AG10803 (cell line): ENCODE measurements around the gene SLC39A7.
A peak's percentile ranks its signal among the peaks of the same experiment; 100 is the strongest.

ENCODE experiments used
- DNase-seq: peaks from one replicate; pipeline ENCODE4 v3.0.0; 2010; ENCODE audit warnings: low read depth
- H3K4me3 ChIP-seq: 2 replicates; pipeline ENCODE4 v1.5.1; 2011; ENCODE audit warnings: mild to moderate bottlenecking, low read length, control low read depth
- CTCF ChIP-seq: conservative IDR thresholded peaks from 2 replicates; pipeline ENCODE4 v1.5.1; 2011; ENCODE audit warnings: mild to moderate bottlenecking, low read length, control low read depth, inconsistent platforms

SLC39A7 gene

GRCh38 chr6:33203443-33204164, 2.9 kb downstream of the SLC39A7 start:
- no peak for DNase-seq
- no peak overlapping the region for H3K4me3 ChIP-seq
- no peak for TF ChIP-seq CTCF

- no peak for TF ChIP-seq CTCF
- H3K4me3 ChIP-seq: no peak overlapping the region
- DNase-seq: no peak
Measured at GRCh38 chr6:33204165-33204414, 3.4 kb downstream of the SLC39A7 start.

- H3K4me3 ChIP-seq: peak within 1 kb of the TSS; percentile 77
- no peak for TF ChIP-seq CTCF
- DNase-seq: peak; percentile 86
Measured at GRCh38 chr6:33204415-33205190, 3.9 kb downstream of the SLC39A7 start, which contains the start of gene HSD17B8. Gene HSD17B8, plus strand, starts transcription at chr6:33204655. Its CDS starts 14 bp downstream, at chr6:33204669.

GRCh38 chr6:33205191-33206026, 4.7 kb downstream of the SLC39A7 start:
- DNase-seq: peak; percentile 27
- H3K4me3 ChIP-seq: peak overlapping the region; percentile 77

GRCh38 chr6:33206027-33206863, 5.6 kb downstream of the SLC39A7 start:
- DNase-seq: peak; percentile 52
- no peak overlapping the region for H3K4me3 ChIP-seq

More at GRCh38 chr6:33205191-33206026, 4.7 kb downstream of the SLC39A7 start:
- TF ChIP-seq CTCF: 0 out of 2 replicates have a peak, but pooled peaks have one; percentile 2

More at GRCh38 chr6:33206027-33206863, 5.6 kb downstream of the SLC39A7 start:
- TF ChIP-seq CTCF: no peak
